Measurements from ENCODE around the gene THADA.

DNA sequence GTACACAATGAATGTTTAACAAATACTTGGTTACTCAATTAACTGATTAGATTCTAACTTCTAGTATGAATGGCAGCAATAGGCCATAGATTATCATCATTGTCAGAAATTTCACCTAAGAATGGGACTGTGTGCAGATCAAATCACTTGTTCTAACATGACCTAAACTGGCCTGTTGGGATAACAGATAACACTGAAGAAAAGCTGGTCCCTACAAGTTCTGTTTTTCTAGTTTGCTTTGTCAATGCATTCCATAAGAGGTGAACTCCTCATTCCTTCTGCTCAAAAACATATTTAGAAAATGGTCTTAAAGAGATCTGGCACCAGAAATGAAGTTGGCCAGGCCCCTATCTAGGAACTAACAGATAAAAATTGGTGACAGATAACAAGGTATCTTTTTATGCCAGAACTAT is 175.4 kb downstream of the THADA start:
- TF ChIP-seq, protein P1, sequence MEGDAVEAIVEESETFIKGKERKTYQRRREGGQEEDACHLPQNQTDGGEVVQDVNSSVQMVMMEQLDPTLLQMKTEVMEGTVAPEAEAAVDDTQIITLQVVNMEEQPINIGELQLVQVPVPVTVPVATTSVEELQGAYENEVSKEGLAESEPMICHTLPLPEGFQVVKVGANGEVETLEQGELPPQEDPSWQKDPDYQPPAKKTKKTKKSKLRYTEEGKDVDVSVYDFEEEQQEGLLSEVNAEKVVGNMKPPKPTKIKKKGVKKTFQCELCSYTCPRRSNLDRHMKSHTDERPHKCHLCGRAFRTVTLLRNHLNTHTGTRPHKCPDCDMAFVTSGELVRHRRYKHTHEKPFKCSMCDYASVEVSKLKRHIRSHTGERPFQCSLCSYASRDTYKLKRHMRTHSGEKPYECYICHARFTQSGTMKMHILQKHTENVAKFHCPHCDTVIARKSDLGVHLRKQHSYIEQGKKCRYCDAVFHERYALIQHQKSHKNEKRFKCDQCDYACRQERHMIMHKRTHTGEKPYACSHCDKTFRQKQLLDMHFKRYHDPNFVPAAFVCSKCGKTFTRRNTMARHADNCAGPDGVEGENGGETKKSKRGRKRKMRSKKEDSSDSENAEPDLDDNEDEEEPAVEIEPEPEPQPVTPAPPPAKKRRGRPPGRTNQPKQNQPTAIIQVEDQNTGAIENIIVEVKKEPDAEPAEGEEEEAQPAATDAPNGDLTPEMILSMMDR (IDR thresholded peaks at IDR 0.05; ENCODE audit: insufficient read depth, low read length, poor library complexity, severe bottlenecking), result no peak
- no peak for TF ChIP-seq EZH2phosphoT487 (conservative IDR thresholded peaks at IDR 0.05; ENCODE audit: low read length)
